Measurements from ENCODE around the gene SPPL2A.

SPPL2A gene

GRCh38 chr15:50655555-50655954 lies 110.0 kb downstream of the SPPL2A start:
- peaks cover 9% of the 10 kb centered on the region for H3K4me1 ChIP-seq
- H3K36me3 ChIP-seq (replicated peaks) = peaks cover 37% of the 10 kb centered on the region
- in situ Hi-C loops (cut with MboI; ENCODE audit: low sequenced_read_pairs) = no loop called here
- H3K27me3 ChIP-seq (ENCODE audit: low read depth) = no peaks in the 10 kb centered on the region
- no peak for DNase-seq (ENCODE audit: low spot score in 2 of 2)
- H3K4me3 ChIP-seq = no peak overlapping the region
- H3K9me3 ChIP-seq = no peaks in the 10 kb centered on the region

GRCh38 chr15:50653156-50653743 lies 112.3 kb downstream of the SPPL2A start:
- Histone ChIP-seq H3K27me3 (ENCODE audit: low read depth) (no peaks in the 10 kb centered on the region), H3K9me3 (no peaks in the 10 kb centered on the region), H3K4me1 (peaks cover 9% of the 10 kb centered on the region), H3K4me3 (no peak overlapping the region), H3K36me3 (replicated peaks) (peaks cover 39% of the 10 kb centered on the region)
- in situ Hi-C loops (cut with MboI; ENCODE audit: low sequenced_read_pairs) = no loop called here
- no peak for DNase-seq (ENCODE audit: low spot score in 2 of 2)

GRCh38 chr15:50652671-50653070 lies 112.8 kb downstream of the SPPL2A start:
- H3K36me3 ChIP-seq (replicated peaks) = peaks cover 39% of the 10 kb centered on the region
- in situ Hi-C loops (cut with MboI; ENCODE audit: low sequenced_read_pairs) = no loop called here

More at GRCh38 chr15:50652671-50653070, 112.8 kb downstream of the SPPL2A start:
- peaks cover 9% of the 10 kb centered on the region for H3K4me1 ChIP-seq
- DNase-seq (ENCODE audit: low spot score in 2 of 2) = peak; percentile 61 to 78
- no peaks in the 10 kb centered on the region for H3K9me3 ChIP-seq
- H3K27me3 ChIP-seq (ENCODE audit: low read depth) = no peaks in the 10 kb centered on the region
- no peak overlapping the region for H3K4me3 ChIP-seq
